Parathyroid adenoma (tissue), 2 donors: ENCODE data around the gene JMJD6.

Experiments used
- H2AFZ ChIP-seq: fragments of 300-600 bp; sonication (generic); one replicate; pipeline ENCODE4 v1.7.0; 2017; ENCODE audit warnings: antibody characterized with exemption, mild to moderate bottlenecking
- H3K27ac ChIP-seq: fragments of 300-600 bp; sonication (generic); one replicate; pipeline ENCODE4 v1.7.0; 2017
- H3K27me3 ChIP-seq: fragments of 300-600 bp; sonication (generic); one replicate; pipeline ENCODE4 v1.7.0; 2017; ENCODE audit warnings: low read length; ENCODE audit not compliant: control insufficient read depth, insufficient read depth
- H3K36me3 ChIP-seq: fragments of 300-600 bp; sonication (generic); one replicate; pipeline ENCODE4 v1.7.0; 2017; ENCODE audit warnings: low read length; ENCODE audit not compliant: control insufficient read depth, insufficient read depth
- H3K4me1 ChIP-seq: fragments of 300-600 bp; sonication (generic); one replicate; pipeline ENCODE4 v1.7.0; 2017; ENCODE audit warnings: control low read depth
- H3K4me2 ChIP-seq: fragments of 300-600 bp; sonication (generic); one replicate; pipeline ENCODE4 v1.7.0; 2017; ENCODE audit warnings: low read length
- H3K4me3 ChIP-seq: fragments of 300-600 bp; sonication (generic); one replicate; pipeline ENCODE4 v1.7.0; 2017; ENCODE audit warnings: low read depth, low read length
- H3K79me2 ChIP-seq: fragments of 300-600 bp; sonication (generic); one replicate; pipeline ENCODE4 v1.7.0; 2017; ENCODE audit warnings: control low read depth
- H3K9ac ChIP-seq: fragments of 300-600 bp; sonication (generic); one replicate; pipeline ENCODE4 v1.7.0; 2017; ENCODE audit warnings: mild to moderate bottlenecking
- H3K9me3 ChIP-seq: fragments of 300-600 bp; sonication (generic); one replicate; pipeline ENCODE4 v1.7.0; 2017; ENCODE audit warnings: low read length; ENCODE audit not compliant: control insufficient read depth
- CTCF ChIP-seq: fragments of 300-600 bp; sonication (generic); IDR thresholded peaks from one replicate; pipeline ENCODE4 v1.7.0; 2017; ENCODE audit warnings: antibody characterized with exemption, mild to moderate bottlenecking
- donor health status: primary hyperparathyroidism.

JMJD6 gene

GRCh38 chr17:76726231-76726775 is at the start of gene JMJD6:
Gene JMJD6, minus strand, starts transcription at chr17:76726606. Its CDS starts 131 bp downstream, at chr17:76726475.
- H3K4me2 ChIP-seq, result peak within 1 kb of the TSS; percentile 94
- peak within 1 kb of the TSS; percentile 86 for H3K9ac ChIP-seq
- peak within 1 kb of the TSS; percentile 80 for H2AFZ ChIP-seq
- no peaks in the 10 kb centered on the region for H3K9me3 ChIP-seq
- H3K79me2 ChIP-seq, result peaks cover 47% of the 10 kb centered on the region
- H3K36me3 ChIP-seq, result no peaks in the 10 kb centered on the region
- H3K4me1 ChIP-seq, result peaks cover 11% of the 10 kb centered on the region
- no peaks in the 10 kb centered on the region for H3K27me3 ChIP-seq
- H3K27ac ChIP-seq, result peak within 1 kb of the TSS; percentile 87
- peak within 1 kb of the TSS; percentile 91 for H3K4me3 ChIP-seq
- TF ChIP-seq CTCF, result no peak

DNA sequence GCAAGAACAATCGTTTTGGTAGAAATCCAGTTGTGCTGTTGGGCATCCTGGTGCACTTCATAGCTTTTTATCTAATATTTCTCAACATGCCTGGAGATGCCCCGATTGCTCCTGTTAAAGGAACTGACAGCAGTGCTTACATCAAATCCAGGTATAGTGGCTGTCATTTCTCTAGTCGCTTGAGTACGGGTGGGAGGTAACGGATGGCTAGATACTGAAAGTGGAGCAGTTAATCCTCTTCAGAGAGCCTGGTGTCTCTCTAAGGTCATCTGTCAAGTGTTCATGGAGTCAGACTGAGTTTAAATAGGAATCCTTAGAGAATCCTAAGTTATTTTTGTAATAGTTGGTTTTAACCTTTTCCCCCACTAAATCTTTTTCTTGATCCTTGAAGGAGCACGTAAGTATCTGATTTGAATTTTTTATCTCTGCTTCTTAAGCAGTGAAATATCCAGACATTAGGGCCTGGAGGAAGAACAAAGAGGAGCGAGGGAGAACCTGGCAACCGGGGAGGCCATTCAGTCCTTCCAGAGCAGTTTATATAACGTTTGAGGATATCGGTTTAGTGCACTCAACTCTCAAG is 48.7 kb upstream of the JMJD6 start:
- H3K79me2 ChIP-seq, result no peaks in the 10 kb centered on the region
- H3K9me3 ChIP-seq, result no peaks in the 10 kb centered on the region
- no peak overlapping the region for H2AFZ ChIP-seq
- H3K27ac ChIP-seq, result no peak overlapping the region
- H3K9ac ChIP-seq, result no peak overlapping the region
- no peak for TF ChIP-seq CTCF
- H3K36me3 ChIP-seq, result no peaks in the 10 kb centered on the region
- no peak overlapping the region for H3K4me3 ChIP-seq
- no peak overlapping the region for H3K4me2 ChIP-seq
- no peaks in the 10 kb centered on the region for H3K4me1 ChIP-seq
- no peaks in the 10 kb centered on the region for H3K27me3 ChIP-seq

- H3K27ac ChIP-seq, result no peak overlapping the region
- H3K4me1 ChIP-seq, result no peaks in the 10 kb centered on the region
- TF ChIP-seq CTCF, result no peak
- H3K4me3 ChIP-seq, result no peak overlapping the region
- H3K36me3 ChIP-seq, result no peaks in the 10 kb centered on the region
- H3K9ac ChIP-seq, result no peak overlapping the region
- H2AFZ ChIP-seq, result no peak overlapping the region
- H3K79me2 ChIP-seq, result no peaks in the 10 kb centered on the region
- no peaks in the 10 kb centered on the region for H3K9me3 ChIP-seq
- H3K4me2 ChIP-seq, result no peak overlapping the region
- no peaks in the 10 kb centered on the region for H3K27me3 ChIP-seq
These were observed 46.6 kb upstream of the JMJD6 start for GRCh38 chr17:76772842-76773525.

GRCh38 chr17:76758570-76758969 is 32.2 kb upstream of the JMJD6 start:
- no peaks in the 10 kb centered on the region for H3K36me3 ChIP-seq

More at GRCh38 chr17:76758570-76758969, 32.2 kb upstream of the JMJD6 start:
- Histone ChIP-seq H3K9ac (no peak overlapping the region), H3K4me1 (peaks cover 2% of the 10 kb centered on the region), H3K9me3 (no peaks in the 10 kb centered on the region), H3K79me2 (no peaks in the 10 kb centered on the region), H3K27ac (no peak overlapping the region), H2AFZ (no peak overlapping the region), H3K27me3 (no peaks in the 10 kb centered on the region), H3K4me3 (no peak overlapping the region), H3K4me2 (no peak overlapping the region)
- no peak for TF ChIP-seq CTCF
